A549 (cell line): ENCODE data around the gene UNKL.

Source experiments
- BHLHE40 ChIP-seq: IDR thresholded peaks from 2 replicates; pipeline ENCODE4 v1.6.1; 2012; ENCODE audit warnings: low read depth, low read length, inconsistent platforms
- EHMT2 ChIP-seq: fragments of 200-600 bp; sonication (generic); IDR thresholded peaks from 2 replicates; pipeline ENCODE4 v1.6.1; 2016; ENCODE audit warnings: antibody characterized with exemption, low read depth, mild to moderate bottlenecking, moderate library complexity
- EP300 ChIP-seq, 2 experiments: fragments of >200 bp; sonication (Bioruptor Twin); formaldehyde crosslinking; IDR thresholded peaks; 2 replicates in 1 of 2; 3 replicates in 1 of 2; pipeline ENCODE4 v1.6.1; 2016 to 2017
- FOSL2 ChIP-seq, 2 experiments: fragments of 450-650 bp in 1 of 2; fragments of >200 bp in 1 of 2; sonication (Bioruptor Twin) in 1 of 2; formaldehyde crosslinking; IDR thresholded peaks; 2 replicates each; pipeline versions ENCODE4 v1.5.0 to v1.6.1; 2016 to 2020; ENCODE audit warnings: mild to moderate bottlenecking in 1 of 2, moderate library complexity in 1 of 2
- KDM5A ChIP-seq: fragments of 200-600 bp; sonication (generic); IDR thresholded peaks from 2 replicates; pipeline ENCODE4 v1.6.1; 2016; ENCODE audit warnings: antibody characterized with exemption, mild to moderate bottlenecking
- POLR2A ChIP-seq: IDR thresholded peaks from 2 replicates; pipeline ENCODE4 v1.6.1; 2012; ENCODE audit warnings: mild to moderate bottlenecking, low read length
- ZFP36 ChIP-seq: fragments of 450-650 bp; IDR thresholded peaks from 2 replicates; pipeline ENCODE4 v1.6.1; 2014; ENCODE audit warnings: borderline replicate concordance; ENCODE audit not compliant: partially characterized antibody
- TF ChIP-seq, protein P1 (sequence below): fragments of >200 bp; sonication (Bioruptor Twin); formaldehyde crosslinking; IDR thresholded peaks from 3 replicates; pipeline ENCODE4 v1.5.1; 2016
- TF ChIP-seq, protein P2 (sequence below): fragments of >200 bp; sonication (Bioruptor Twin); formaldehyde crosslinking; IDR thresholded peaks from 2 replicates; pipeline ENCODE4 v1.6.1; 2016
- TF ChIP-seq, protein P3 (sequence below): IDR thresholded peaks from 2 replicates; pipeline ENCODE4 v1.6.1; 2012
- TF ChIP-seq, protein P4 (sequence below): fragments of 200-600 bp; sonication (generic); IDR thresholded peaks from 2 replicates; pipeline ENCODE4 v1.6.1; 2016; ENCODE audit warnings: antibody characterized with exemption, mild to moderate bottlenecking, moderate library complexity

DNA sequence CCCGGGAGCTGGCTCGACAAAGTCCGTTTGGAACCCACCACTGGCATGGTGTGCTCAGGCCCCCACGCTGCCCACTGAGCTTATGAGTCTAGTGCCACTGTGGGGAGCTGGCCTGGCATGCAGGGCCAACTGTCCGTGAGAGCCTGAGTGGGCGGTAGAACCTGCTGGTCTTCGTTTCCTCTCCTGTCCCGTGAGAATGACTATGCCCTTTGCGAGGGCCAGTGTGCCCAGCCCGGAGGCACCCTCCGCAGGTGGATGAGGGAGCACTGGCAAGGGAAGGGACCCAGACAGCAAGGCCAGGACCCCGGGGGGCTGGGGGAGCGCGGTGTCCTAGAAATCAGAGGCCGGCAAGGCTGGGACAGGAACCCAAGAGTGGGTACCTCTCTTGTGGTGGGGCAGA, 77.9 kb downstream of the UNKL start:
- TF ChIP-seq POLR2A (no peak), EHMT2 (no peak), BHLHE40 (no peak), FOSL2 (IDR thresholded peaks at IDR 0.05) (no peak), FOSL2 (CRISPR knock-in tag; IDR thresholded peaks at IDR 0.05) (no peak), EP300 (IDR thresholded peaks at IDR 0.05) (no peak), KDM5A (no peak), ZFP36 (no peak)
- TF ChIP-seq, protein P1, sequence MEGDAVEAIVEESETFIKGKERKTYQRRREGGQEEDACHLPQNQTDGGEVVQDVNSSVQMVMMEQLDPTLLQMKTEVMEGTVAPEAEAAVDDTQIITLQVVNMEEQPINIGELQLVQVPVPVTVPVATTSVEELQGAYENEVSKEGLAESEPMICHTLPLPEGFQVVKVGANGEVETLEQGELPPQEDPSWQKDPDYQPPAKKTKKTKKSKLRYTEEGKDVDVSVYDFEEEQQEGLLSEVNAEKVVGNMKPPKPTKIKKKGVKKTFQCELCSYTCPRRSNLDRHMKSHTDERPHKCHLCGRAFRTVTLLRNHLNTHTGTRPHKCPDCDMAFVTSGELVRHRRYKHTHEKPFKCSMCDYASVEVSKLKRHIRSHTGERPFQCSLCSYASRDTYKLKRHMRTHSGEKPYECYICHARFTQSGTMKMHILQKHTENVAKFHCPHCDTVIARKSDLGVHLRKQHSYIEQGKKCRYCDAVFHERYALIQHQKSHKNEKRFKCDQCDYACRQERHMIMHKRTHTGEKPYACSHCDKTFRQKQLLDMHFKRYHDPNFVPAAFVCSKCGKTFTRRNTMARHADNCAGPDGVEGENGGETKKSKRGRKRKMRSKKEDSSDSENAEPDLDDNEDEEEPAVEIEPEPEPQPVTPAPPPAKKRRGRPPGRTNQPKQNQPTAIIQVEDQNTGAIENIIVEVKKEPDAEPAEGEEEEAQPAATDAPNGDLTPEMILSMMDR: no peak
- TF ChIP-seq, protein P2, sequence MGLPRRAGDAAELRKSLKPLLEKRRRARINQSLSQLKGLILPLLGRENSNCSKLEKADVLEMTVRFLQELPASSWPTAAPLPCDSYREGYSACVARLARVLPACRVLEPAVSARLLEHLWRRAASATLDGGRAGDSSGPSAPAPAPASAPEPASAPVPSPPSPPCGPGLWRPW: no peak
- TF ChIP-seq, protein P3, sequence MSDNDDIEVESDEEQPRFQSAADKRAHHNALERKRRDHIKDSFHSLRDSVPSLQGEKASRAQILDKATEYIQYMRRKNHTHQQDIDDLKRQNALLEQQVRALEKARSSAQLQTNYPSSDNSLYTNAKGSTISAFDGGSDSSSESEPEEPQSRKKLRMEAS: no peak
- TF ChIP-seq, protein P4, sequence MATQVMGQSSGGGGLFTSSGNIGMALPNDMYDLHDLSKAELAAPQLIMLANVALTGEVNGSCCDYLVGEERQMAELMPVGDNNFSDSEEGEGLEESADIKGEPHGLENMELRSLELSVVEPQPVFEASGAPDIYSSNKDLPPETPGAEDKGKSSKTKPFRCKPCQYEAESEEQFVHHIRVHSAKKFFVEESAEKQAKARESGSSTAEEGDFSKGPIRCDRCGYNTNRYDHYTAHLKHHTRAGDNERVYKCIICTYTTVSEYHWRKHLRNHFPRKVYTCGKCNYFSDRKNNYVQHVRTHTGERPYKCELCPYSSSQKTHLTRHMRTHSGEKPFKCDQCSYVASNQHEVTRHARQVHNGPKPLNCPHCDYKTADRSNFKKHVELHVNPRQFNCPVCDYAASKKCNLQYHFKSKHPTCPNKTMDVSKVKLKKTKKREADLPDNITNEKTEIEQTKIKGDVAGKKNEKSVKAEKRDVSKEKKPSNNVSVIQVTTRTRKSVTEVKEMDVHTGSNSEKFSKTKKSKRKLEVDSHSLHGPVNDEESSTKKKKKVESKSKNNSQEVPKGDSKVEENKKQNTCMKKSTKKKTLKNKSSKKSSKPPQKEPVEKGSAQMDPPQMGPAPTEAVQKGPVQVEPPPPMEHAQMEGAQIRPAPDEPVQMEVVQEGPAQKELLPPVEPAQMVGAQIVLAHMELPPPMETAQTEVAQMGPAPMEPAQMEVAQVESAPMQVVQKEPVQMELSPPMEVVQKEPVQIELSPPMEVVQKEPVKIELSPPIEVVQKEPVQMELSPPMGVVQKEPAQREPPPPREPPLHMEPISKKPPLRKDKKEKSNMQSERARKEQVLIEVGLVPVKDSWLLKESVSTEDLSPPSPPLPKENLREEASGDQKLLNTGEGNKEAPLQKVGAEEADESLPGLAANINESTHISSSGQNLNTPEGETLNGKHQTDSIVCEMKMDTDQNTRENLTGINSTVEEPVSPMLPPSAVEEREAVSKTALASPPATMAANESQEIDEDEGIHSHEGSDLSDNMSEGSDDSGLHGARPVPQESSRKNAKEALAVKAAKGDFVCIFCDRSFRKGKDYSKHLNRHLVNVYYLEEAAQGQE: no peak
